H9 (cell line): Measurements from ENCODE around the gene KLHDC8A. TPM values are rescaled to one million over a fixed set of nuclear protein-coding genes. Genes with fewer than 3 reads are reported as not detected.

Source experiments
- DNase-seq: peaks from one replicate; pipeline ENCODE4 v3.0.0-alpha.2; 2017
- H2AFZ ChIP-seq: one replicate; pipeline ENCODE4 v1.6.1; 2013; ENCODE audit warnings: mild to moderate bottlenecking, low read length, control low read depth, moderate library complexity
- H2AK5ac ChIP-seq: 2 replicates; pipeline ENCODE4 v1.6.1; 2013; ENCODE audit warnings: low read length, control low read depth, mixed read lengths; ENCODE audit not compliant: insufficient read length
- H2BK120ac ChIP-seq: one replicate; pipeline ENCODE4 v1.6.1; 2013; ENCODE audit warnings: low read depth, mild to moderate bottlenecking, low read length, control low read depth, inconsistent platforms; ENCODE audit not compliant: poor library complexity, severe bottlenecking
- H2BK12ac ChIP-seq: 2 replicates; pipeline ENCODE4 v1.6.1; 2013; ENCODE audit warnings: low read length, control low read depth, mixed read lengths, low read depth; ENCODE audit not compliant: insufficient read length
- H2BK15ac ChIP-seq: 2 replicates; pipeline ENCODE4 v1.6.1; 2013; ENCODE audit warnings: low read depth, low read length, control low read depth
- H2BK20ac ChIP-seq: one replicate; pipeline ENCODE4 v1.6.1; 2013; ENCODE audit warnings: low read depth, mild to moderate bottlenecking, low read length, control low read depth, inconsistent platforms; ENCODE audit not compliant: poor library complexity, severe bottlenecking
- H2BK5ac ChIP-seq: 2 replicates; pipeline ENCODE4 v1.6.1; 2013; ENCODE audit warnings: low read length, control low read depth, mixed read lengths; ENCODE audit not compliant: insufficient read length
- H3K14ac ChIP-seq: 2 replicates; pipeline ENCODE4 v1.6.1; 2013; ENCODE audit warnings: low read length, control low read depth; ENCODE audit not compliant: insufficient read depth
- H3K18ac ChIP-seq: 2 replicates; pipeline ENCODE4 v1.6.1; 2013; ENCODE audit warnings: low read depth, mild to moderate bottlenecking, mixed read lengths, low read length, control low read depth; ENCODE audit not compliant: insufficient read length
- H3K23ac ChIP-seq: 2 replicates; pipeline ENCODE4 v1.6.1; 2013; ENCODE audit warnings: low read length, control low read depth, mixed read lengths, low read depth; ENCODE audit not compliant: insufficient read length
- H3K23me2 ChIP-seq: 2 replicates; pipeline ENCODE4 v1.6.1; 2013; ENCODE audit warnings: low read depth, mild to moderate bottlenecking, mixed read lengths, low read length, control low read depth; ENCODE audit not compliant: insufficient read length, poor library complexity, severe bottlenecking
- H3K27ac ChIP-seq: 2 replicates; pipeline ENCODE4 v1.5.1; 2013; ENCODE audit warnings: low read length, control low read depth, mixed read lengths, low read depth; ENCODE audit not compliant: insufficient read length
- H3K27me3 ChIP-seq: 2 replicates; pipeline ENCODE4 v1.6.1; 2013; ENCODE audit warnings: low read length, control low read depth, inconsistent platforms; ENCODE audit not compliant: insufficient read depth
- H3K4ac ChIP-seq: 2 replicates; pipeline ENCODE4 v1.6.1; 2013; ENCODE audit warnings: low read depth, mild to moderate bottlenecking, control low read depth, inconsistent platforms, low read length, moderate library complexity
- H3K4me1 ChIP-seq: 2 replicates; pipeline ENCODE4 v1.6.1; 2013; ENCODE audit warnings: low read length, control low read depth, inconsistent platforms; ENCODE audit not compliant: insufficient read depth
- H3K4me2 ChIP-seq: 2 replicates; pipeline ENCODE4 v1.6.1; 2013; ENCODE audit warnings: low read length, control low read depth, mixed read lengths; ENCODE audit not compliant: insufficient read length, insufficient read depth
- H3K56ac ChIP-seq: 2 replicates; pipeline ENCODE4 v1.6.1; 2013; ENCODE audit warnings: low read depth, mild to moderate bottlenecking, mixed read lengths, low read length, control low read depth; ENCODE audit not compliant: insufficient read length
- H3K79me1 ChIP-seq: 2 replicates; pipeline ENCODE4 v1.6.1; 2013; ENCODE audit warnings: low read depth, mild to moderate bottlenecking, moderate library complexity, low read length, control low read depth, inconsistent platforms; ENCODE audit not compliant: insufficient read depth, poor library complexity, severe bottlenecking
- H3K79me2 ChIP-seq: 2 replicates; pipeline ENCODE4 v1.6.1; 2013; ENCODE audit warnings: low read length, control low read depth, inconsistent platforms; ENCODE audit not compliant: insufficient read depth
- H3K9ac ChIP-seq: 2 replicates; pipeline ENCODE4 v1.6.1; 2013; ENCODE audit warnings: low read length, control low read depth, mixed read lengths; ENCODE audit not compliant: insufficient read length; ENCODE audit errors: extremely low read depth
- H3K9me3 ChIP-seq: one replicate; pipeline ENCODE4 v1.6.1; 2013; ENCODE audit warnings: low read depth, low read length, inconsistent platforms; ENCODE audit not compliant: control insufficient read depth
- H3T11ph ChIP-seq: one replicate; pipeline ENCODE4 v1.6.1; 2013; ENCODE audit warnings: mild to moderate bottlenecking, low read length, control low read depth, inconsistent platforms
- H4K20me1 ChIP-seq: one replicate; pipeline ENCODE4 v1.6.1; 2013; ENCODE audit not compliant: control insufficient read depth, insufficient read length, insufficient read depth
- H4K5ac ChIP-seq: 2 replicates; pipeline ENCODE4 v1.6.1; 2013; ENCODE audit warnings: low read depth, mild to moderate bottlenecking, mixed read lengths, low read length, control low read depth; ENCODE audit not compliant: insufficient read length
- H4K8ac ChIP-seq: replicated peaks from 2 replicates; pipeline ENCODE4 v1.6.1; 2013; ENCODE audit warnings: low read length, control low read depth, mixed read lengths, low read depth; ENCODE audit not compliant: insufficient read length
- H4K91ac ChIP-seq: 2 replicates; pipeline ENCODE4 v1.6.1; 2013; ENCODE audit warnings: low read depth, mild to moderate bottlenecking, moderate library complexity, mixed read lengths, low read length, control low read depth; ENCODE audit not compliant: insufficient read length
- H3K27ac Mint-ChIP-seq, 3 experiments: 2 replicates in 2 of 3; 3 replicates in 1 of 3; pipeline ENCODE4 v1.8.0; 2020 to 2021; ENCODE audit warnings: mixed read lengths in 3 of 3, mild to moderate bottlenecking in 1 of 3, moderate library complexity in 1 of 3
- H3K27me3 Mint-ChIP-seq: 2 replicates; pipeline ENCODE4 v1.8.0; 2021; ENCODE audit warnings: low read depth, mild to moderate bottlenecking, moderate library complexity, mixed read lengths
- H3K36me3 Mint-ChIP-seq, 3 experiments: 2 replicates in 2 of 3; 3 replicates in 1 of 3; pipeline ENCODE4 v1.8.0; 2020 to 2021; ENCODE audit warnings: low read depth in 3 of 3, mixed read lengths in 3 of 3; ENCODE audit not compliant: insufficient read depth in 1 of 3
- H3K4me1 Mint-ChIP-seq, 2 experiments: 2 replicates each; pipeline ENCODE4 v1.8.0; 2020; ENCODE audit warnings: mixed read lengths in 2 of 2
- H3K4me3 Mint-ChIP-seq, 2 experiments: 2 replicates in 1 of 2; 3 replicates in 1 of 2; pipeline ENCODE4 v1.8.0; 2020 to 2021; ENCODE audit warnings: mild to moderate bottlenecking in 2 of 2, mixed read lengths in 2 of 2, moderate library complexity in 1 of 2
- H3K9me3 Mint-ChIP-seq, 2 experiments: 2 replicates in 1 of 2; 3 replicates in 1 of 2; pipeline ENCODE4 v1.8.0; 2020; ENCODE audit warnings: mild to moderate bottlenecking in 2 of 2, mixed read lengths in 2 of 2, moderate library complexity in 1 of 2
- CTCF ChIP-seq: fragments of 200-600 bp; sonication (generic); conservative IDR thresholded peaks from 3 replicates; pipeline ENCODE4 v1.8.0; 2021; ENCODE audit warnings: antibody characterized with exemption, mild to moderate bottlenecking
- WGBS: extraction: QIAGEN DNeasy Blood & Tissue Kit; methylation state at CpG from one replicate; pipeline ENCODE4 v1.1.7; 2013; ENCODE audit warnings: missing lambda C conversion rate, low lambda C conversion rate, mixed read lengths; ENCODE audit not compliant: insufficient read length; ENCODE audit errors: extremely low coverage; 5-methylcytosine and 5-hydroxymethylcytosine counted together
- total RNA-seq: library from RNA; stranded (reverse); gene quantifications from 2 replicates; pipeline ENCODE4 v1.2.1, GENCODE V29; 2021

KLHDC8A gene
- total RNA-seq, 1 experiment from 2014 or later, result 0.96 TPM

GRCh38 chr1:205374210-205375078 is 17.7 kb upstream of the KLHDC8A start:
- Mint-ChIP-seq H3K9me3 (no peaks in the 10 kb centered on the region), H3K27ac (no peak overlapping the region), H3K36me3 (no peaks in the 10 kb centered on the region), H3K4me1 (peaks cover 53 to 59% of the 10 kb centered on the region in 2 experiments), H3K4me3 (no peak overlapping the region), H3K27me3 (peaks cover 10% of the 10 kb centered on the region)
- TF ChIP-seq CTCF, result no peak
- Histone ChIP-seq H3K4ac (no peak overlapping the region), H2BK5ac (no peak overlapping the region), H3K4me2 (no peak overlapping the region), H3K79me2 (no peaks in the 10 kb centered on the region), H3K4me1 (peaks cover 21% of the 10 kb centered on the region; the same call in 1 of the 2 replicates), H3K14ac (no peak overlapping the region), H3K18ac (no peak overlapping the region), H3K27ac (no peak overlapping the region), H2AFZ (no peak overlapping the region), H4K5ac (no peak overlapping the region), H2BK15ac (no peak overlapping the region), H3K23me2 (no peaks in the 10 kb centered on the region), H2BK20ac (no peak overlapping the region), H2AK5ac (no peak overlapping the region), H3K56ac (no peak overlapping the region), H3K23ac (no peak overlapping the region), H2BK120ac (no peak overlapping the region), H4K20me1 (no peaks in the 10 kb centered on the region), H3K9me3 (no peaks in the 10 kb centered on the region), H3T11ph (no peak overlapping the region), H4K91ac (no peak overlapping the region), H3K27me3 (no peaks in the 10 kb centered on the region), H3K9ac (no peak overlapping the region), H2BK12ac (no peak overlapping the region), H3K79me1 (no peaks in the 10 kb centered on the region), H4K8ac (no peak overlapping the region)
- no peak for DNase-seq
- no CpG with 5 or more reads among the region's 10 CpGs for WGBS
